ENCODE measurements around the gene NUDT5. TPM values are rescaled to one million over a fixed set of nuclear protein-coding genes. Genes with fewer than 3 reads are reported as not detected.
A peak's percentile ranks its signal among the peaks of the same experiment; 100 is the strongest.

NUDT5 gene
- total and polyA plus RNA-seq, 7 donors = 4.8 to 11.3 (median 5.2) TPM

DNA sequence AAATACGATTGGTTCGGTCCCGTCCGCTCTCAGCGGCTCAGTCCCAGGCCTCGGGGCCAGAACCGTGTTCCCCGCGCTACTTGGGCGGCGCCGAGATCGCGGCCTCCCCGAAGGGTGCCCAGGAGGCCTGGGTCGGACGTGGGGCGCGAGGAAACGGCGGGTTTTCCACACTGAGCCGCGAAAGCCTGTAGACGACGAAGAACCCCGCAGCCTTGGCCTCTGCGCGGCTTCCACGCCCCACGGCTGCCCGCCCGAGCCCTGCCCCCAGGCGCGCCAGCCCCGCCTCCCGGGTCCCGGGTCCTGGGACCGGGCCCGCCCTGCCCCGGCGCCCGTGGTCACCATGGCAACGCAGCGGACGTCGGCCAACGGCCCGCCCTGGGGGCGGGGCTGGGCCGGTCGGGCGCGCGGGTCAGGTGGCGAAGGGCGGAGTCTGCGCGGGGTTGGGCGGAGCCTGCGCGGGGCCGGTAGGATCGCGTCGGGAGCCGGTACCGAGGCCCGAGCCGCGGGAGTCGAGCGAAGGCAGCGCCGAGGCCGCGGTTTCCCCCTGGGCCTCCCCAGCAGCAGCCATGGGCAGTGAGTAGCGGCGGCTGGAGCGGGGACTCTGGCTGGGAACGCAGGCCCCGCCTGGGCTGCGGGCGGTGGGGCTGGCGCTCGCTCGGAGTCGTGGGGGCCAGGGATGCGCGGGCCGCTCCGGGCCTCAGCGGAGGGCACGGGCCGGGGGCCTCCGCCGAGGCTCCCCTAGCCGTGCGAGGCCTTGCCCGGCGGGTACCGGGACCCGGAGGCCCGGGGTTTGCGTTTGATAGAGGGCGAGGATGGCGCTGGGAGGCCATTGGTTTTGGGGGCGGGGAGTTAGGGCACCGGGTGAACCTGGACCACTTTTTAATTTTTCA lies 66.2 kb downstream of the NUDT5 start, which contains the start of gene SEC61A2:
TSS of gene SEC61A2 (plus strand) at position 456 of the 890 bp plus-strand sequence. CDS start at position 567, 111 bp downstream.
- TF ChIP-seq, protein P1, sequence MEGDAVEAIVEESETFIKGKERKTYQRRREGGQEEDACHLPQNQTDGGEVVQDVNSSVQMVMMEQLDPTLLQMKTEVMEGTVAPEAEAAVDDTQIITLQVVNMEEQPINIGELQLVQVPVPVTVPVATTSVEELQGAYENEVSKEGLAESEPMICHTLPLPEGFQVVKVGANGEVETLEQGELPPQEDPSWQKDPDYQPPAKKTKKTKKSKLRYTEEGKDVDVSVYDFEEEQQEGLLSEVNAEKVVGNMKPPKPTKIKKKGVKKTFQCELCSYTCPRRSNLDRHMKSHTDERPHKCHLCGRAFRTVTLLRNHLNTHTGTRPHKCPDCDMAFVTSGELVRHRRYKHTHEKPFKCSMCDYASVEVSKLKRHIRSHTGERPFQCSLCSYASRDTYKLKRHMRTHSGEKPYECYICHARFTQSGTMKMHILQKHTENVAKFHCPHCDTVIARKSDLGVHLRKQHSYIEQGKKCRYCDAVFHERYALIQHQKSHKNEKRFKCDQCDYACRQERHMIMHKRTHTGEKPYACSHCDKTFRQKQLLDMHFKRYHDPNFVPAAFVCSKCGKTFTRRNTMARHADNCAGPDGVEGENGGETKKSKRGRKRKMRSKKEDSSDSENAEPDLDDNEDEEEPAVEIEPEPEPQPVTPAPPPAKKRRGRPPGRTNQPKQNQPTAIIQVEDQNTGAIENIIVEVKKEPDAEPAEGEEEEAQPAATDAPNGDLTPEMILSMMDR (IDR thresholded peaks at IDR 0.05) = no peak
- H3K9me3 ChIP-seq = no peaks in the 10 kb centered on the region
- no peaks in the 10 kb centered on the region for H3K27me3 ChIP-seq (ENCODE audit: insufficient read depth in 3 of 3, low read length in 2 of 3)
- DNase-seq (peak; percentile 96 to 97), ATAC-seq (peak; percentile 99 to 100 (median 99))
- peak within 1 kb of the TSS; percentile 75 for H3K27ac ChIP-seq
- 0 to 1% (median 1%) methylated on average over 63 to 108 of the region's 108 CpGs for WGBS, 3 donors
- peaks cover 0 to 13% of the 10 kb centered on the region in 2 donors for H3K36me3 ChIP-seq (ENCODE audit: insufficient read depth in 1 of 2, low read depth in 1 of 2)
- intact Hi-C loops (cut with DNase I) = loop anchor here in 1 of 2 donors (5.0 kb wide), 1 partner anchor 57 kb away; no protein-coding TSS in a partner anchor
- H3K4me3 ChIP-seq = peak within 1 kb of the TSS; percentile 91
- H3K4me1 ChIP-seq = peaks cover 5% of the 10 kb centered on the region

DNA sequence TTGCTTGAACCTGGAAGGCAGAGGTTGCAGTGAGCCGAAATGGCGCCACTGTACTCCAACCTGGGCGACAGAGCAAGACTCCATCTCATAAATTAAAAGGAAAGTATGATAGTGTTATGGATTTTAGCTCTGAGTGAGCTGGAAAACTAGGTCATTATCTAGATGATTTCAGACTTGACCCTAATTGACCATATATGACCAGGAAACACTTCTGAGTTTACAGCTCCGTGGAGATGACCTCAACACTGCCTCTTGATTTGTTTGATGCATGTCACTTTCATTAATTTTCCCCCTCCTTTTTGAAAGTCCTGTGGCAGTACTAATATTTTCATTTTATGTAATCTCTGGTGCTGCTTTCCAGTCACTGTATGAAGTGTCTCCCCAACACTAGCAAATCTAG lies 74.0 kb downstream of the NUDT5 start:
- TF ChIP-seq, protein P1 (IDR thresholded peaks at IDR 0.05) = no peak
- Histone ChIP-seq H3K4me1 (no peaks in the 10 kb centered on the region), H3K4me3 (no peak overlapping the region), H3K27me3 (ENCODE audit: insufficient read depth in 3 of 3, low read length in 2 of 3) (no peaks in the 10 kb centered on the region), H3K36me3 (ENCODE audit: insufficient read depth in 1 of 2, low read depth in 1 of 2) (peaks cover 2 to 57% of the 10 kb centered on the region in 2 donors), H3K9me3 (no peaks in the 10 kb centered on the region), H3K27ac (no peak overlapping the region)
- DNase-seq (no peak), ATAC-seq (no peak)
- intact Hi-C loops (cut with DNase I) = no loop called here
- WGBS, 3 donors = 90 to 93% (median 90%) methylated on average over 4 of the region's 4 CpGs

Other genes starting within 250 kb of the NUDT5 start
- 10 to 100 TPM; 18.9 to 35.1 (median 24.5) TPM for gene UPF2, start 153.1 kb downstream of the NUDT5 start, total RNA-seq
- gene UPF2, start 153.1 kb downstream of the NUDT5 start, polyA plus RNA-seq = 10 to 100 TPM; 12.7 to 31.1 (median 20.1) TPM
- 10 to 100 TPM; 14.1 to 31.7 (median 20.0) TPM for gene DHTKD1, start 126.9 kb downstream of the NUDT5 start, total RNA-seq
- gene DHTKD1, start 126.9 kb downstream of the NUDT5 start, polyA plus RNA-seq = 10 to 100 TPM in 1 of 3 donors, 1 to 10 TPM in 2; 5.8 to 10.4 (median 6.1) TPM
- 1 to 10 TPM; 6.9 to 9.8 (median 8.5) TPM for gene SEC61A2, start 66.2 kb downstream of the NUDT5 start, total RNA-seq
- 10 to 100 TPM in 1 of 3 donors, 1 to 10 TPM in 2; 5.9 to 16.0 (median 7.7) TPM for gene SEC61A2, start 66.2 kb downstream of the NUDT5 start, polyA plus RNA-seq
- gene CDC123, start 297 bp upstream of the NUDT5 start, total RNA-seq = 10 to 100 TPM; 29.1 to 46.1 (median 38.6) TPM
- 100 to 1,000 TPM in 1 of 3 donors, 10 to 100 TPM in 2; 33.6 to 103 (median 84.6) TPM for gene CDC123, start 297 bp upstream of the NUDT5 start, polyA plus RNA-seq
- gene CAMK1D, start 153.7 kb upstream of the NUDT5 start, total RNA-seq = 1 to 10 TPM in 3 of 4 donors, under 1 TPM in 1; 0.47 to 1.8 (median 1.3) TPM
- under 1 TPM; 0.39 to 0.53 (median 0.47) TPM for gene CAMK1D, start 153.7 kb upstream of the NUDT5 start, polyA plus RNA-seq